NCI-H526 treated with DMSO at 0.1 percent for 48 hours (cell line): ENCODE results near the gene AKAP13.
"Not testable (repeated sequence)": the region's sequence is repeated elsewhere in the genome, so short reads cannot be mapped to it uniquely, and the experiment has no call there.

Source experiments
- DNase-seq: peaks from one replicate; lab custom pipeline; 2025; lab: John Stamatoyannopoulos, UW

Gene AKAP13

DNA sequence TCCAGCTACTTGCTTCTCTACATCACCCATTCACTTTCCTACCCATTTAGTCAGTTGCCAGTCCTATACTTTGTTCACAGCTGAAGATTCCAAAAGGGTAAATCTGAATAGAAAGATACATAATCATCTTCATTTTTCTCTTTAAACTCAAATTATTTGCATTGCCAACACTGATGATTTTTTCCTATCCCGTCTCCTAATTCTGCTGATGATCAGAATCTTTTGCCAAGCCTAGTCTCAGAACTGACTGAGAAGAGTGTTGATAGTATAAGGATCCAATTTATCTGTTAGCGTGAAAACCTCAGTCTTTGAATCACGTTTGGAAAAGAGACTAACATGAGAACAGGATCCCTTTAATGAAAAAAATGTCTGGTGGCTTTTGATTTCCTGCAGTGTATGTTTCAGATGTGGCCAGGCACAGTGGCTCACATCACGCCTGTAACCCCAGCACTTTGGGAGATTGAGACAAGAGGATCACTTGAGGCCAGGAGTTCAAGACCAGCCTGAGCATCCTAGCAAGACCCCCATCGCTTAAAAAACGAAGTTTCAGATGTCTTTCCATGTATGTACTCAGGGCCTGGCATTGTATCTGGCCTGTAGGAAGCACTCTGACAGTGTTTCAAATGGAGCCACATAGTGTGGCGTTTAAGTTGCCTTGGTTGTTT, 244.9 kb downstream of the AKAP13 start:
- DNase-seq: no peak

DNA sequence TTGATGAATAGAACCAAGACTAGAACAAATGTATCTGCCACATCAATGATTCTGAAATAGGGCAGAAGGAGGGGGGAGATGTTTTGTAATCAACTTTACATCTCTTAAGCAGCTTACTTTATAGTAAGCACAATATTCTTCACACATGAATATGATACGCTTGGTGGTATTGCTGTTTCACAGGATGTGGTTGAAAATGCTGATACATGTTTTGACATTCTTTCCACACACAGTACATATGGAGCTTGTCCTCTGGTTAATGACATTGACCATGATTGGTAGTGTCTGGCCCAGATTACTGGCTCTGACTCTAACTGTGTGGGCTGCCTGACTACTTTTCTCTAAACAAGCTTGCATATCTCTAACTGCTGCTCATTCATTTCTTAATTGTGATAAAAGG, 245.5 kb downstream of the AKAP13 start:
- DNase-seq: no peak

DNA sequence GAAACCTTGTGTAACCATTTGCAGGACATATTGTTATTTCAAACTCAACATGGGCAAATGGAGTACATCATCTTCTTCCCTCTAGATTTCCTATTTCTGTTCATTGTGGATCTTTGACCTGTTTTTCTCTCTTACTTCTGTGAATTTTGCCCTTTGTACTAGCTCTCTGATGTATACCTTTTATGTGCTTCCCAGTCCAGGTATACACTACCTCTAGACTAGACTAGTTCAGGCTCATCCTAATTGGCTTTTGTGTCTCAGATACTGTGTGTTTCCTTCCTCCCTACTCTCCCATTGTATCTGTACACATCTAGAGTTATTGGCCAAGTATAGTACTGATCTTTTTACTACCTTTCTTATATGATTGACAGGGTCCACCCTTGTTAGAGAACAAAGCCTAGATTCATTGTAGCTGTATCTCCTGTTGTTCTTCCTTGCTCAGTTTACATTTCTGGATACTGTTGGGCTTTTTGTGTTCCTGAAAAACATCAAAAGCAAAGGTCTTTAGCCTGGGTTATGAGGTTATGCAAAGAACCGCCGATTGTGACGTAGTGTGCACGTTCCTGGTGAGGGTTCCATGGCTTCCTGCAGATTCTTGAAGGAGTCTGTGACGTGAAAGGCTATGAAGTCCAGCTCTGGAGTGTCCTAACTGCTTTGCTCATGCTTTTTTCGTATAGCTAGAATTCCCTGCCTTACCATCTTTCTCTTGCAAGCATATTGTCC, 247.0 kb downstream of the AKAP13 start:
- no peak for DNase-seq

DNA sequence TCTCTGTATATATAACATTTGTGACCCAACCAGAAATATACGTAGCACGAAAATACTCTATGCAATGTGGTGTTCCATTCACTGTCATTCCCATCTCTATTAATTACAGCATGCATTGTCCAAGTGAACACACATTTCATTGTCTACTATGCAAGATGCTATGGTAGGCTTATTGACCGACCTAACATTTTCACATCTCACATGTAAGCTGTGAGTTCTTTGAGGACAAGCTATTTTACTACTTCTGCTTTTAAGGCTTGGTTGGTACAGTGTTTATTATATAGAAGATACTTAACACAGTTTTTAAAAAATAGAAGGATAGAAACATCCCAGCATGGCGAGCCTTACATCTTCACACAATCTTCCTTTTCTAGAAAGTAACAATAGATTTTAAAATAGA, 249.9 kb downstream of the AKAP13 start:
- DNase-seq: no peak

DNA sequence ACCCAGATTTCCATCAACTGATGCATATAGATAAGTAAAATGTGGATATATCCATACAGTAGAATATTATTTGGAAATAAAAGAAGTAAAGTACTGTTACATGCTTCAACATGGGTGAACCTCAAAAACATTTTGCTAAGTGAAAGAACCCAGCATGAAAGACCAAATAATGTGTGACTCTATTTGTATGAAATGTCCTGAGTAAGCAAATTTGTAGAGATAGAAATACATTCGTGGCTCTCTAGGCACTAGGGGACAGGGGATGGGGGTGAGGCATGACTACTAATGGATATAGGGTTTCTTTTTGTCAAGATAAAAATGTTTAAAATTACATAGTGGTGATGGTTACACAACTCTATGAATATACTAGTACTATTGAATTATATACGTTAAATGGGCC, 250.6 kb downstream of the AKAP13 start:
- no peak for DNase-seq

DNA sequence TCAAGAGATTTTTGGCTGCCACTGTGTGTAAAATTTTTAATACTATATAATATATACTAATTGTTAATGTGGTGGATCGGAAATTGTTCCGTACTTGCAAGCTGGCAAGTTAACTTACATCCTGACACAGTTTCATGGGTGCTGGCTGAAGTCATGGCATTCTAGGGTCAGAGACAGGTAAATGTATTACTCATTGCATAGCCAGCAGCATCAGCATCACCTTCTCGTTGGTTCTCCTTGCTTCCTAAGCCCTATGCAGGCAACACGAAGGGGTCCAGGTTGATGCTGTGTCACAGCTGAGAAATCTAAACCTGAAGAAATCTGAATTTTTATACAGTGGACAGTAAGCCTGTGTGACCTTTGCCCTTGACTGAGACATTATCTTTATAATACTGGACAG, 251.6 kb downstream of the AKAP13 start:
- no peak for DNase-seq

DNA sequence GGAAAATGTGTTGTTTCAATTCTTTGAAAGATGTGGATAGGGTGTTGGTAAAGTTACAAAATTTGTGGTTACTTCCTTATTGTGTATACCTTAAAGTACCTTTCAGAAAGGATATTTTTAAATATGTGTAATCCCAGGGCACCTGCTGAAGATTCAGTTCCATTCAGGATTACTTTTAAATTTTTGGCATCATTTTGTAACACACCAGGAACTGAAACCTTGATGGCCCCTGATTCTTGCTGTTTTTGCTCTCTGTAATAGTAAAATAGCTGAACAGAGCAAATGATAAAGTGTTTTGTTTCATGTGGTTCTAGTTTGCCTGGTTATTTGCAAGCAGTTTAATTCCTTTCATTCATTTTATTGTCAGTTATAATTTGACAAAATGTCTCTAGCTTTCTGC, 253.5 kb downstream of the AKAP13 start:
- no peak for DNase-seq

DNA sequence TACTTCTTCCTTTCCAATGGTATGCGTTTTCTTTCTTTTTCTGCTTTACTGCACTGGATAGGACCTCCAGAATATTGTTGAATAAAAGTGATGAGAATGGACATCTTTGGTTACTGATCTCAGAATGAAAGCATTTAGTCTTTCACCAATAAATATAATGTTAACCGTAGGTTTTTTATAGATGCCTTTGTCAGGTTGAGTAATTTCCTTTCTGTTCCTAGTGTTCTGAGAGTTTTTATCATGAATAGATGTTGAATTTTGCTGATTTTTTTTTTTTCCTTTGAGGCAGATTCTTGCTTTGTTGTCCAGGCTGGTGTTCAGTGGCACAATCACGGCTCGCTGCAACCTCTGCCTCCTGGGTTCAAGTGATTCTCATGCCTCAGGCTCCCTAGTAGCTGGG, 255.9 kb downstream of the AKAP13 start:
- no peak for DNase-seq

DNA sequence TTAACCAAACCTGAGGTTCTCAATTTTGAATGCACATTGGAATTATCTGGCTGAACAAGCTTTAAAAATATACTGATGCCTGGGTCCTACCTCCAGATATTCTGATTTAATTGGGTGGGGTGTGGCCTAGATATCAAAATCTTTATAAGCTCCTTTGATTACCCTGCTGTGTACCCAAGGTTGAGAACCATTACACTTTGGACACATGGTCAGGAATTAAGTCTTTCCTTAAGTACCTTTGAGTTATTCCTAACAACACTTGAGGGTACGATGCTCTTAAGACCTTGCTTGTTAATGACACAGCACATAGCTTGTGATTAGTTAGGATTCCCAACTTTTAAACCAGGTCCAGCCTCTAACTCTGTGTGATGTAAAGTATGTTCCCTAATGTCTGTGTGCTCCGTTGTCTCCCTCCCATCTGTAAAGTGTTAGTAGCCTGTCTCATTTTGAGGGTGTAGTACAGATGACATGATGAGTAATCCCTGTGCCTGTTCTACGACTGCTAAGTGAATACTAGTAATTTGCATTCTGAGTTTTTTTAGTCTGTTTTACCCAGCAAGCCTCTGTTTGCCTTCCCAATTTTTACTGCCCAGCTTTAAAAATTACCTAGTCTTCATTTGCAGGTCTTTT, 259.5 kb downstream of the AKAP13 start:
- DNase-seq: no peak

DNA sequence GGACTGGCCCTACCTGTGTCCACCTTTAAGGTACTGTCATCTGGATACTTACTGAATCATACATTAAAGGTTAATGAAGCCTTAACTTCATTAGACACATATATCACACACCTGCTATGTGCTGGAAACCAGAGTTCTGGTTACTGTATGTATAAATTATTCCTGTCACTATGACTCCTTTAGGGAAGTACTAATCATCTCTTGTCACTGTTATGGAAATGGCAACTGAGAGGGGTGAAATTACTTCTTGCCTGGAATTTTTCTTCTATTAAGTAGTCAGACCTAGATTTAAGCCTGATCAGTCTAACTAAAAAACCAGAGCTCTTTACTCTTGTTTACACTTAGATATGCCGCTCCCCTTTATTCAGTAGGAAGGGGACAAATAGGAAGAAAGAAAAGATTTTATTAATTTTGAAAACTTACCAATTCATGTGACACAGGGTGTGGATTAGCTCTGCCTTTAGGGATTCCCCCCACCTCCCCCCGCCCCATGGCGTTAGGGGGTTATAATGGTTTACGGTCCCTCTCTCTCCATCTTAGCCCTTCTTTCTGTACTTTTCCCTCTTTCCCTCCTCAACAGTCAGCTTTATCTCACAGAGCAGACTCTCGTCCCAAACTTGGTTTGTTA, 261.8 kb downstream of the AKAP13 start:
- DNase-seq: no peak

DNA sequence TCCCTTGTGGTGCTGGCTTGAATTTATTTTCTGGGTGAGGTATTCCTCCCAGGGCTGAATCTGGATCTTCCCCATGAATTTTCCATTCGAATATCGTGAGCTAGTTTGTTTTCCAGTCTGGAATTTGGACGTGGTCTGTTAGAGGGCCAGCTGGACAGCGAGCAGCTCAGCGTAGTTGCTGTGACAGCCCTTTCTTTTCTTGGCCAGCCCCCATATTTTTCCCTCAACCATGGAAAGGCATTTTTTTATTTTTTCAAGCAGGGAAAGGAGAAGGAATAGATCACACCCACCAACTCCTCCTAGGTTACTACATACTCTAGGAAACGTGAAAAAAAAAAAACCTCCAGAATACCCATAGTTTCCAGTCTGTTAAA, 262.3 kb downstream of the AKAP13 start:
- no peak for DNase-seq

DNA sequence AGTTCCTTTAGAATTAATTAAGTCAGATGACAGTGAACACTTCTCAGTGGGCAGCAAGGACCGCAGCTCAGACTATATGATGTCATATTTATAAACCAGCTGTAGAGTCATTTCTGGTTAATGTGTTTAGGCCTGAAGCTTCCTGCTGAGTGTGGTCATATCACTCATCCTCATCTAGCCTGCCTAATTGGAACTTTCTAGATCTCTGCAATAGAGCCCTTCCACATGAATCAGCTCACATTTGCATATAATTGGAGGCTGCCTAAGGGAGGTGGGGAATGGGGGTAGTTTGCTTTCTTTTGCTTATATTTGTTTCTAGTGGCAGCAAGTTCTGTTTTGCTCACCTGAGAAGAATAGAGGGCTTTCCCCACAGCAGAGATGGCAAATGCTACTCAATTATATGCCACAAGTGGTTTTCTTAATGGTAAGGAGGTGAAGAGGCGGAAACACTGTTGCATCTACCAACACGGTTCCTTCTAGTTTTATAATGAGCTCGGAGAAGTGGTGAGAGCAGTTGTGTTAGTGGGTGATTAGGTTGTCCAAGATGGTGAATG, 266.2 kb downstream of the AKAP13 start:
- DNase-seq: no peak

DNA sequence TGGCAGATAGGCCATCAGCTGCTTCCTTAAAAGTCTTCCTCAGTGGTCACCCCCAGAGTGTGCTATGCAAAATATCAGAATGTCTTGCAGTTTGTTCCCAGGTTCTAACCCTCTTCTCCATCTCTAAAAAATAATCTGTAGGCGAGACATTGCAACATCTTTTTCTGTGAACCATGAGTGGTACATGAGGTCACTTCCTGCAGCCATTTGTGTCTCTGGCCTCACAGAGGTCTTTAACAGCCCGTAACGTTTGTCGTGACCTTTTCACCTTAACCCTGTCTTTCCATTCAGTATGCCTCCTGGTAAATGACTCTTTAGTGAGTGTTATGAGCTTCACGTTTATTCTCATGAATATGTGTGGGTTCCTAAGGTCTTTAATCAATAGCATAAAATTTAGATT, 269.0 kb downstream of the AKAP13 start:
- DNase-seq: no peak

DNA sequence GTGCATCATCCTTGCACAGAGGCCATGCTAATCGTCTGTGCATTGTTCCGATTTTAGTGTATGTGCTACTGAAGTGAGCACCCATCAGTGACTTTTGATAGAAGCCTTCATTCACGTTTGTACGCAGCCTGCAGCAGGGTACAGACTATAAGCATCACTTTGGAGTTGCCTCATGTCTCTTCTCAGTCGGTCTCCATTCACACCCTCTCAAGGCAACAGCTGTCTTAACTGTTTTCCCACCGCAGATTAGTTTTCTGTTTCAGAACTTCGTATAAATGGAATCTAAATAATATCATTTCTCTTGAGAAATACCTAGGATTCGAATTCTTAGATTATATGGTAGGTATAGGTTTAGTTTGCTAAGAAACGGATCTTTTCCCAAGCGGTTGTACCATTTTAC, 271.1 kb downstream of the AKAP13 start:
- DNase-seq: no peak

DNA sequence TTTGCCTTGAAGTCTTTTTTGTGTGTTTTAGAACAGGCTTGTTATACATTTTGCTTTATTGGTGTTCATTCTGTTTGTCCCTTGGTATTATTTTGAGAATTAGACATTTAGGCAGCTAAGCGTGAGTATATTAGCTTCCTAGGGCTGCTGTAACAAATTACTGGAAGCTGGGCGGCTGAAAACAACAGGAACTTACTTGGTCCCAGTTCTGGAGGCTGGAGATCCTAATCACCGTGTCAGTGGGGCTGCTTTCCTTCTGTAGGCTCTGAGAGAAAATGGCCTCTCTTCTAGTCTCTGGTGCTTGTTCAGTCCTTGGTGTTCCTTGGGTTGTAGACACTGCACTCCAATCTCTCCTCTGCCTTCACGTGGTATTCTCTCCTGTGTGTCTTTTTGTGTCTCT, 272.1 kb downstream of the AKAP13 start:
- DNase-seq: no peak

DNA sequence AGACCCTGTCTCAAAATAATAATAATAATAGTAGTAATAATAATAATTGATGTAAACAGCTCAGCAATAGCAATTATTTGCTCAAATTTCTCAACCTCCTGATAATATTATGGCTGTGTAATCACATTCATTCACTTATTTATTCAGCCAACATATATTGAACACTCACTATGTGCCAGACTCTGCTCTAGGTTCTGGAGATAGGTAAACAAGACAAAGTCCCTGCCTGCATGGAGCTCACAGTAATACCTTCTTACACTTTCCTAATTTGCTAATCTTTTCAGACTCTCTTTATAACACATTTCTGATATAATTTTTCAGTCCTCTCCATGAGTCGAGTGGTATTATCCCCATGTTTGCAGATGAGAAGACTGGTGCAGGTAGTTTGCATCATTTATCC, 276.7 kb downstream of the AKAP13 start:
- no peak for DNase-seq

DNA sequence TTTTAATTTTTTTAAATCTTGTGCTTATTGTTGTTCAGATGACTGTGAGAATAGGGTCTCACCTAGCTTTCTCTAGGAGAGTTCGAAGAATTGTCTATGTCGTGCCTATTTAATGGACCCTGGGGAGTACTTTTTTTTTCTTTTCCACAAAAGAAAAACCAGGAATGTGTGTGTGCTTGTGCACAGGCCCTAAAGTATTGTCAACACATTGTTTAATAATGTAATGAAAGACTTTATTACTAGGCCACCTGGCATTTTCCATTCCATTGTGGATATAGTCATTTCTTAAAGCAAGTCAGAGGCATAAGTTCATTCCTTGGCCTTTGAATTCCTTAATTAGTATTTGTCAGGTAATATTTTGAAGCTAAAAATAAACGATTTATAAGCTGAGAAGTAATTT, 278.4 kb downstream of the AKAP13 start:
- DNase-seq: no peak

DNA sequence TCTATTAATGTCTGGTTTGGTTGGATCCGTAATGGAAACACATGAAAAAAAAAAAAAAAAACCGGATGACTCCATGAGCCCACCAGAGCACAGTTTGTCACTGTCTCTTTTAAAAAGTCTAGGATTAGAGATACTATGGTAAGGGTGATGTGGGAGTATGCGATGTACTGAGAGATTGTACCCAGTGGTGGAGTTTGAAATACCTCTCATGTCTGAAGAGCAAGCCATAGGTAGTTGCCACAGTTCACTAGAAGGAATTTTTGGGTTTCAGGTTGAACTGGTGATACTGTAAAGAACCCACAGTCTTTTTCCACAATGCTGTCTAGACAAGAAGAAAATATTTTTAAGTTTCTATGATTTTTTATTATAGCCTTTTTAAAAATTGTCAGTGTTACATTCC, 281.5 kb downstream of the AKAP13 start:
- DNase-seq: no peak

DNA sequence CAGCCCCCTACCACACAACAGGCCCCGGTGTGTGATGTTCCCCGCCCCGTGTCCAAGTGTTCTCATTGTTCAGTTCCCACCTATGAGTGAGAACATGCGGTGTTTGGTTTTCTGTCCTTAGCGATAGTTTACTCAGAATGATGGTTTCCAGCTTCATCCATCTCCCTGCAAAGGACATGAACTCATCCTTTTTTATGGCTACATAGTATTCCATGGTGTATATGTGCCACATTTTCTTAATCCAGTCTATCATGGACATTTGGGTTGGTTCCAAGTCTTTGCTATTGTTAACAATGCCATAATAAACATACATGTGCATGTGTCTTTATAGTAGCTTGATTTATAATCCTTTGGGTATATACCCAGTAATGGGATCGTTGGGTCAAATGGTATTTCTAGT, 285.3 kb downstream of the AKAP13 start:
- DNase-seq: not testable (repeated sequence)

DNA sequence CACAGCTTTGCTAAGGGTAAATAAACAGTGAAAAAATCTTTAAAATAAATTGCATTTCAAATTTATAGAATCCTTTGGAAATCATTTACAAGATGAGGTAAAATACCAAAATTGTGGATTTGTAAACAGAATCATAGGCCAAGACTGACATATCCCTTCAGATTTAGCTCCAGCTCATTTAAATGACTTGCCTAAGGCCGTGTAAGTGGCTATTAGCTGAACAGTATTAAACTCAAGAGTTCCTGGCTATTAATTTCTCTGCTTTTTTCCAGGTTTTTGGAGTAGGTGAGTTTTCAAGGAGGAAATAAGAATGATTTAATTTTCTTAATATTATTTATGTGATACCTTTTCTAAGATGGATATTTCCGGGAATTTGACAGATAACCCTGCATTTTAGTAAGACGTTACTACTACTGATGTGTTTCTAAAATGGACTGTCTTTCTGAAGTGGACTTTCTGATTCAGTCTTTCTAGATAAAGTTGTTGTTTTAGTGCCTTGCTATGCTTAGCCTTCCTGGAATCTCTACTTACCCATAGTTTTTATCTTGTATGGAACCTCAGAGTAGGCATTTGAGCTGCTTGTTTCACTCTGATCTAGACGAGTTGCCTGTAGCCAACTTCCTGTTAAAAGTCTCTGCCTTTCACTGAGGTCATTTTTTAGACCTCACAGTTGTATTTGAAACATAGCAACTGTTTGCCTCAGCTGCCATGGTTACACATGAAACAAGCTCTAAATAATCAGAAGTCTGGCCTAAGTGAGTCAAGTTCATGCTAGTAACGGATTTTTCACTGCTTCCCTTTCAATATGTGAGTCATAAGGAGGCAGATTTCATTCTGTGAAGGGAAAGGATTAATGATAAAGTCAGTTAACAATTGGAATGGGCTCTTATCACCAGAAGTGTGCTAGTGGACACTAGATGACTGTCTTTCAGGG, 287.4 kb downstream of the AKAP13 start:
- no peak for DNase-seq

DNA sequence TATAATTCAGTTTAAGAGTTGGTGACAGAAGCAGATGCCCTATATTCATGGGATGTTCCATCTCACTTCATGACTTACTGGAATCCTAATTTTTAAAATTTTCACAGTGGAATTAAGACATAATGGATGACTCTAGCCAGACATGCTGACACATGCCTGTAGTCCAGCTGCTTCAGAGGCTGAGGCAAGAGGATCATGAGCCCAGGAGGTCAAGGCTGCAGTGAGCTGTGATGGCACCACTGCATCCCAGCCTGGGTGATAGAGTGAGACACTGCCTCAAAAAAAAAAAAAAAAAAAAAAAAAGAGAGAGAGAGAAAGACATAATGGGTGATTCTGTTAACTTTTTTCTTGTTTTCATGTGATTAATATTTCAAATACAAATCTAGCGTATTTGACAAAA, 290.8 kb downstream of the AKAP13 start:
- no peak for DNase-seq
